Transverse colon (tissue), 4 donors: ENCODE results near the gene FAM9A. TPM values are rescaled to one million over a fixed set of nuclear protein-coding genes. Genes with fewer than 3 reads are reported as not detected.

Experiments
- DNase-seq: peaks from one replicate; pipeline ENCODE4 v3.0.0-alpha.2; 2019
- H3K27ac ChIP-seq, 4 donors: fragments of 200-600 bp; sonication (generic); 2 replicates each; pipeline ENCODE4 v1.5.1; 2016 to 2018; ENCODE audit warnings: inconsistent platforms in 4 of 4
- H3K27me3 ChIP-seq: fragments of 200-600 bp; sonication (generic); 2 replicates; pipeline ENCODE4 v1.5.1; 2017; ENCODE audit warnings: inconsistent platforms
- H3K36me3 ChIP-seq, 4 donors: fragments of 200-600 bp; sonication (generic); 2 replicates each; pipeline ENCODE4 v1.5.1; 2017 to 2019; ENCODE audit warnings: inconsistent platforms in 4 of 4
- H3K4me1 ChIP-seq, 4 donors: fragments of 200-600 bp; sonication (generic); 2 replicates each; pipeline ENCODE4 v1.5.1; 2017 to 2020; ENCODE audit warnings: inconsistent platforms in 4 of 4
- H3K4me3 ChIP-seq, 4 donors: fragments of 200-600 bp; sonication (generic); 1 replicate in 1 of 4; 2 replicates in 3 of 4; pipeline versions ENCODE4 v1.5.1 to v1.6.1; 2017 to 2019; ENCODE audit warnings: inconsistent platforms in 4 of 4
- H3K9me3 ChIP-seq, 2 donors: fragments of 200-600 bp; sonication (generic); 2 replicates each; pipeline ENCODE4 v1.5.1; 2017 to 2019; ENCODE audit warnings: inconsistent platforms in 2 of 2
- CTCF ChIP-seq, 5 experiments: fragments of 200-600 bp in 3 of 5; fragments of 450-650 bp in 2 of 5; sonication (generic) in 3 of 5; IDR thresholded peaks; 1 replicate in 2 of 5; 2 replicates in 3 of 5; pipeline ENCODE4 v1.5.1; 2016 to 2017; ENCODE audit warnings: antibody characterized with exemption in 5 of 5, inconsistent platforms in 3 of 5, mild to moderate bottlenecking in 2 of 5, moderate library complexity in 1 of 5
- EP300 ChIP-seq: sonication (generic); formaldehyde crosslinking; IDR thresholded peaks from one replicate; pipeline ENCODE4 v1.6.1; 2017; ENCODE audit warnings: antibody characterized with exemption, low read depth
- POLR2A ChIP-seq: fragments of 450-650 bp; IDR thresholded peaks from one replicate; pipeline ENCODE4 v1.6.1; 2016; ENCODE audit warnings: antibody characterized with exemption, mild to moderate bottlenecking, moderate library complexity
- POLR2AphosphoS5 ChIP-seq, 3 donors: sonication (generic); formaldehyde crosslinking; IDR thresholded peaks; one replicate each; pipeline ENCODE4 v1.6.1; 2016; ENCODE audit warnings: antibody characterized with exemption in 3 of 3
- WGBS, 2 donors: methylation state at CpG; one replicate each; pipeline ENCODE4 v1.1.5; 2018; ENCODE audit warnings: low coverage in 1 of 2; 5-methylcytosine and 5-hydroxymethylcytosine counted together
- in situ Hi-C, 4 donors: fragments of 200-750 bp; cut with MboI; loops; one replicate each; pipeline versions ENCODE4 v1.15.0 to v1.15.1; 2017; ENCODE audit warnings: low sequenced_read_pairs in 3 of 4, low pct_ligation_motif_present in 1 of 4, low pct_unique_long_range_greater_than_20kb in 1 of 4
- intact Hi-C: fragments of 100-400 bp; cut with DNase I; formaldehyde crosslinking; loops from one replicate; pipeline ENCODE4 v1.15.1; 2023; ENCODE audit warnings: low total_unique reads
- total RNA-seq, 4 donors: library from RNA; depleted of rRNA; stranded (reverse); fragments of >200 nt; gene quantifications; one replicate each; pipeline ENCODE4 v1.1.0, GENCODE V29; 2016

FAM9A gene
- total RNA-seq, 4 donors from 2014 or later, result not detected

GRCh38 chrX:8755116-8755515 lies 46.1 kb downstream of the FAM9A start:
- intact Hi-C loops (no loop called here), in situ Hi-C loops (no loop called here)
- Histone ChIP-seq H3K27me3 (no peaks in the 10 kb centered on the region), H3K4me3 (no peak overlapping the region), H3K36me3 (no peaks in the 10 kb centered on the region), H3K9me3 (no peaks in the 10 kb centered on the region), H3K4me1 (no peaks in the 10 kb centered on the region), H3K27ac (no peak overlapping the region)
- TF ChIP-seq CTCF (IDR thresholded peaks at IDR 0.05), result no peak
- DNase-seq, result no peak
- 63% methylated on average over 4 of the region's 4 CpGs; no CpG with 5 or more reads in 1 of the 2 donors for WGBS, 2 donors

- in situ Hi-C loops, result loop anchor here in 3 of 4 donors (25.0 kb wide), 1 partner anchor 762 kb away; no protein-coding TSS in a partner anchor
- Histone ChIP-seq H3K4me3 (no peak overlapping the region), H3K27me3 (no peaks in the 10 kb centered on the region), H3K27ac (no peak overlapping the region), H3K9me3 (no peaks in the 10 kb centered on the region), H3K36me3 (no peaks in the 10 kb centered on the region), H3K4me1 (no peaks in the 10 kb centered on the region)
- TF ChIP-seq POLR2A (no peak), CTCF (IDR thresholded peaks at IDR 0.05) (no peak), EP300 (no peak), POLR2AphosphoS5 (IDR thresholded peaks at IDR 0.05) (no peak)
- no peak for DNase-seq
- intact Hi-C loops, result no loop called here
Measured at GRCh38 chrX:8749697-8750096, 51.5 kb downstream of the FAM9A start.

- intact Hi-C loops, result no loop called here
- no peak for DNase-seq
Measured at GRCh38 chrX:8748855-8749254, 52.3 kb downstream of the FAM9A start.

GRCh38 chrX:8743126-8743732 lies 58.0 kb downstream of the FAM9A start:
- DNase-seq, result peak; percentile 67
- in situ Hi-C loops, result loop anchor here in 3 of 4 donors (25.0 kb wide), 1 partner anchor 756 kb away; no protein-coding TSS in a partner anchor

More at GRCh38 chrX:8748855-8749254, 52.3 kb downstream of the FAM9A start:
- H3K27me3 ChIP-seq, result no peaks in the 10 kb centered on the region
- no peak for TF ChIP-seq EP300
- no peak for TF ChIP-seq POLR2AphosphoS5 (IDR thresholded peaks at IDR 0.05)
- peak; percentile 20 to 38 (median 29) for TF ChIP-seq CTCF (IDR thresholded peaks at IDR 0.05)
- TF ChIP-seq POLR2A, result no peak
- no peak overlapping the region for H3K4me3 ChIP-seq
- no peaks in the 10 kb centered on the region for H3K4me1 ChIP-seq
- in situ Hi-C loops, result loop anchor here in 3 of 4 donors (25.0 kb wide), 1 partner anchor 762 kb away; no protein-coding TSS in a partner anchor
- no peak overlapping the region for H3K27ac ChIP-seq
- WGBS, 2 donors, result 0 to 13% methylated on average over 2 to 6 of the region's 6 CpGs
- H3K9me3 ChIP-seq, result no peaks in the 10 kb centered on the region
- no peaks in the 10 kb centered on the region for H3K36me3 ChIP-seq

More at GRCh38 chrX:8743126-8743732, 58.0 kb downstream of the FAM9A start:
- peak; percentile 38 to 69 (median 62) for TF ChIP-seq CTCF (IDR thresholded peaks at IDR 0.05)
- TF ChIP-seq EP300, result no peak
- intact Hi-C loops, result no loop called here
- Histone ChIP-seq H3K9me3 (no peaks in the 10 kb centered on the region), H3K27me3 (no peaks in the 10 kb centered on the region), H3K4me1 (no peaks in the 10 kb centered on the region), H3K4me3 (no peak overlapping the region), H3K36me3 (no peaks in the 10 kb centered on the region), H3K27ac (no peak overlapping the region)
- WGBS, 2 donors, result 67% methylated on average over 11 of the region's 11 CpGs; no CpG with 5 or more reads in 1 of the 2 donors
